Activated naive CD4-positive, alpha-beta T cell treated with anti-CD3 and anti-CD28 coated beads for 36 hours (primary cell): ENCODE results near the gene ZMIZ1. TPM values are rescaled to one million over a fixed set of nuclear protein-coding genes. Genes with fewer than 3 reads are reported as not detected.

Experiments used
- CTCF ChIA-PET: fragments of 350-600 bp; sonication (Branson Sonifier 250); formaldehyde crosslinking; loops from one replicate; lab custom pipeline; 2021; ENCODE audit warnings: antibody characterized with exemption; lab: Charles Lee
- DNase-seq: peaks from one replicate; pipeline ENCODE4 v3.0.0-alpha.2; 2020
- H3K27ac Mint-ChIP-seq: one replicate; pipeline ENCODE4 v1.8.0; 2021; ENCODE audit warnings: mild to moderate bottlenecking, mixed read lengths
- H3K27me3 Mint-ChIP-seq: one replicate; pipeline ENCODE4 v1.8.0; 2021; ENCODE audit warnings: low read depth, mixed read lengths
- H3K36me3 Mint-ChIP-seq: one replicate; pipeline ENCODE4 v1.8.0; 2021; ENCODE audit warnings: low read depth, mixed read lengths
- H3K4me1 Mint-ChIP-seq: one replicate; pipeline ENCODE4 v1.8.0; 2021; ENCODE audit warnings: low read depth, mixed read lengths
- H3K4me3 Mint-ChIP-seq: one replicate; pipeline ENCODE4 v1.8.0; 2021; ENCODE audit warnings: mild to moderate bottlenecking, moderate library complexity, mixed read lengths
- H3K9me3 Mint-ChIP-seq: one replicate; pipeline ENCODE4 v1.8.0; 2021; ENCODE audit warnings: mixed read lengths
- intact Hi-C: fragments of 100-400 bp; cut with micrococcal nuclease; formaldehyde crosslinking; loops from one replicate; pipeline ENCODE4 v1.15.1; 2023
- total RNA-seq, 2 experiments: library from RNA; stranded (reverse); gene quantifications; one replicate each; pipeline ENCODE4 v1.2.3, GENCODE V29; 2021

The ZMIZ1 gene
- total RNA-seq, 2 experiments from 2014 or later, result 15.6 to 18.3 TPM

DNA sequence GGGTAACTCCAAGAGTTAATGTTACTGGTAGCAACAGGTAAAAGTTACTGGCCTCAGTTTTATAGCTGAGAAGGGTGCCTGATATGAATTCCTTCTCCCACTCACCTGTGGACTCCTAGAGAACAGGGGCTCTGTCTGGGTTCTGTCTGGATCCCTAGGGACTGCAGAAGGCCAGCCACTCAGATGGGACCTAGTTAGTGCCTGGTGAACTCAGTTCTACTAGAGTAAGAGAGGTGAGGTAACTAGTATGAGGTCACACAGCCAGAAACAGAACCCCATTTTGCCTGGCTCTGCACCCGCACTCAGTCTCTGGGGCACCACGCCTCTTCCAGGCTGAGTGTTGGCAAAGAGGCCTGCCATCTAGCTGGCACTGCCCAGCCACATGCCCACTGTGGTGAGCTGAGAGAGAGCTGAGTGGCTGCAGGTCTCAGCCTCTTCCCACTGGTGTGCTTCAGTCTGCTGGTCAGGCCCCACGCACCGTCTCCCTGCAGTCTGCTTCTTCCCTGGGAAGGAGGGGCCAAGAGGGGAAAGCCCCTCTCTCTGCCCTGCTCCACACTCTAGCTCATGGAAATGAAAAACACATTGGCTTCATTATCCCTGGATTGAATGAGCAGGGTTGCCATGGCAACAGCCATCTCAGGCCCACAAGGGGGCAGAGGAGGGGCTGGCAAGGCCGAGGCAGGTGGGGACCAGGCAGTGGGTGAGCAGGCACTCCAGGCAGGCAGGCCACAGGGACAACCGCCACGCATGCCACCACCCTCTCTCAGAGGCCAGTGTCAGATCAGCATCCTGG, 110.6 kb downstream of the ZMIZ1 start:
- no peak overlapping the region for H3K27ac Mint-ChIP-seq
- CTCF ChIA-PET, result no interaction called here
- DNase-seq, result no peak
- H3K27me3 Mint-ChIP-seq, result no peaks in the 10 kb centered on the region
- no peaks in the 10 kb centered on the region for H3K4me1 Mint-ChIP-seq
- H3K9me3 Mint-ChIP-seq, result no peaks in the 10 kb centered on the region
- H3K36me3 Mint-ChIP-seq, result no peaks in the 10 kb centered on the region
- no peak overlapping the region for H3K4me3 Mint-ChIP-seq
- intact Hi-C loops, result no loop called here

DNA sequence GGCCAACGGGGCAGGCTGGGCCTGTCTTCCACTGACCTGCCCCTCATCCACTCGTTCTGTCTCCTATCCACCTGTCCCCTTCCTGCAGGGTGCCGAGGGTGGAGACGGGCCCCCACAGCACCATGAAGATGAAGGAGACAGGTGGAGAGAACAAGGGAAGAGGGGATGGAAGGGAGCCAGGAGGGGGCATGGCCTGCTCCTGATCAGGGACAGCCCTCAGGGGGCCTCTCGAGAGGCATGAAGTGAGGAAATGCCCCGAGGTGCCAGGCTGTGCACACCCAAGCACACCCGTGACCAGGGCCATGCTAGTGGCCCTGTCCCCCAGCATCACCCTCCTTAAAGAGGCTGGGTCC, 111.2 kb downstream of the ZMIZ1 start:
- H3K27ac Mint-ChIP-seq, result no peak overlapping the region
- no peaks in the 10 kb centered on the region for H3K4me1 Mint-ChIP-seq
- H3K9me3 Mint-ChIP-seq, result no peaks in the 10 kb centered on the region
- H3K36me3 Mint-ChIP-seq, result no peaks in the 10 kb centered on the region
- intact Hi-C loops, result no loop called here
- no peaks in the 10 kb centered on the region for H3K27me3 Mint-ChIP-seq
- no peak for DNase-seq
- no peak overlapping the region for H3K4me3 Mint-ChIP-seq
- CTCF ChIA-PET, result no interaction called here

DNA sequence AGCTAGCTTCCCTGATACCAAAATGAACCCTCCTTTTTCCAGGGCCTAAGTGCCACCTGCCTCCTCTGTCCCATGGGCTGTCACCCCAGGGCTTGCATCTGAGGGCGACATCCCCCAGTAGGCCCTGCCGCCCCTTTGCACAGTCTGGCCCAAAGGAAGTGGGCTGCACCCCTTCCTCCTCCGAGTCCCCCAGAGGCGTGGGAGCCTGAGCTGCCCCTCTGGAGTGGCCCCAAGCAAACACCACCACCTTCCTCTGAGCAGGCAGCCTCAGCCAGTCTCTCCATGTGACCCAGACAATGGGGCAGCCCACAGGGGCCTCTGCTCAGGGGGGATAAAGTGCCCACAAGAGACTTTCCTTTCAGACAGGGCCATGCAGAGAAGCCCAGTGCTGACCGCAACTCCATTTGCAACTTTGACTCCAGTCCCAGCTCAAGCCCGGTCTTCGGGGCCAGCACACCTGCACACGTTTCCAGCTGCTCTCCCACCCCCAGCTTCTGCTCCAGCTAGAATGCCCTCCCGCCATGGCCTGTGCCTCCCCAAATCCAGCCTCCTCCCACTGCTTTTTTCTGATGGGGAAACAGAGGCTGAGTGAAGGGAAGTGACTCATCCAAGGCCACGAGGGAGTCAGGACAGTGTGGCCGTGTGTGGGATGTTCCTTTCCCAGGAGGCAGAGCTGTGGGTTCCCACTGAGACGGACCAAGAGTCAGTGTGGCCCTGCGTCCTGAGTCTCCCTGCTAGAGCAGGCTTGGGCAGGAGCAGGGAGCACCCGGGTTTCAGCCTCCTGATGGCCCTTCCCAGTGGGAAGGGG, 111.9 kb downstream of the ZMIZ1 start:
- H3K36me3 Mint-ChIP-seq, result no peaks in the 10 kb centered on the region
- no peak overlapping the region for H3K27ac Mint-ChIP-seq
- no peaks in the 10 kb centered on the region for H3K9me3 Mint-ChIP-seq
- intact Hi-C loops, result no loop called here
- no peaks in the 10 kb centered on the region for H3K27me3 Mint-ChIP-seq
- no peak overlapping the region for H3K4me3 Mint-ChIP-seq
- DNase-seq, result no peak
- no peaks in the 10 kb centered on the region for H3K4me1 Mint-ChIP-seq
- CTCF ChIA-PET, result no interaction called here

DNA sequence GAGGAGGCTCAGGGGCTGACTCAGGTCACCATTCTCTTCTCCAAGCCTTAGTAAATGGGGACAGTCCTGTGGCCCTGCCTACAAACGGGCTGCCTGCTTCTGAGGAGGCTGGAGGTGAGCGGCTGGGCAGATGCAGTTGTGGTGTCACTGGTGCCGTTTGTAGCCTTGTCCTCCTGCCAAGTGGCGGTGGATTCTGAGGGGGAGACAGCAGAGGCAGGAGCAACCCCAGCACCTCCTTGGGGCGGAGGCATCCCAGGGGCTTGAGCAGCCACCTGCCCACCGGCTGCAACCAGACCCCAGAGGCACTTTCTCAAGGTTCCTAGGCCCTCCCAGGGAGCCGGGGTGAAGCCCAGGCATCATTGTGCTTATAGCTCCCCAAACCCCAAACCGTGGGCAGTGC, 112.5 kb downstream of the ZMIZ1 start:
- no peaks in the 10 kb centered on the region for H3K36me3 Mint-ChIP-seq
- H3K27me3 Mint-ChIP-seq, result no peaks in the 10 kb centered on the region
- no peak overlapping the region for H3K27ac Mint-ChIP-seq
- DNase-seq, result no peak
- intact Hi-C loops, result no loop called here
- no peaks in the 10 kb centered on the region for H3K9me3 Mint-ChIP-seq
- no peak overlapping the region for H3K4me3 Mint-ChIP-seq
- CTCF ChIA-PET, result no interaction called here
- H3K4me1 Mint-ChIP-seq, result no peaks in the 10 kb centered on the region

DNA sequence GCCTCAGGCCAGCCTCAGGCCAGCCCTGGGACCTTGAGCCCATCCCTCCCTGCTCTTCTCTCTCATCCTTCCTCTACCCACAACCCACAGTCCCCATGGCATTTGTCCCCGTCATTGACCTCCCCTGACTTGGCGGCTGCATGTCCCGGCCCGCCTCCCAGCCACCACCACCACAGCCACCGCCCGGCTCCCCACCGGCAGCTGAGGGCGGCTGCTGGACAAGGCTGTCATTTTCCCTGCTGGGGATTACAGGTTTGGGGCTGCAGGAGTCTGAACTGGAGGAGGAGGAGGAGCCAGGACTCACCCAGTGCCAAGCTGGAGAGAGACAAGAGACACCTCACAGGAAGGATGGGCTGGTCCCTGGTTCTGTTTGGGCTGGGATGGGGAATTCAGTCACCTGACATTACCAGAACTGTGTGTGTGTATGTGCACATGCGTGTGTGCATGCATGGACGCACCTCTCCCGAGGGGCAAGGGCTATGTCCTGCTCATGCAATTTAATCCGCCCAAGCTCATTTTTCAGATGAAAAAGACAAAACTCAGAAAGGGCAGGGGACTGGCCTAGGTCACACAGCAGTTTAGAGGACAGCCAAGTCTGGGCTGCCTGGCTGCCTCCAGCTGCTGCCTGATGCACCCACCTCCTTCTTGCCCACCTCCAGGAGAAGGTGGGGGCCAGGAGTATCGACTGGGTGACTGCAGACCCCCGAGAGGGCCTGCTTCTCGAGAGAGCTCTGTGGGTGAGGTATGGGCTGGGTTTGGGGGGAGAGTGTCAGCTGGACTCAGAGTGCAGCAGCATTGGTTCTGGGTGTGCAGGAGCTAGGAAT, 113.1 kb downstream of the ZMIZ1 start:
- H3K4me3 Mint-ChIP-seq, result no peak overlapping the region
- H3K27ac Mint-ChIP-seq, result no peak overlapping the region
- intact Hi-C loops, result no loop called here
- no peaks in the 10 kb centered on the region for H3K9me3 Mint-ChIP-seq
- H3K4me1 Mint-ChIP-seq, result no peaks in the 10 kb centered on the region
- no peak for DNase-seq
- no peaks in the 10 kb centered on the region for H3K27me3 Mint-ChIP-seq
- H3K36me3 Mint-ChIP-seq, result no peaks in the 10 kb centered on the region
- CTCF ChIA-PET, result no interaction called here

DNA sequence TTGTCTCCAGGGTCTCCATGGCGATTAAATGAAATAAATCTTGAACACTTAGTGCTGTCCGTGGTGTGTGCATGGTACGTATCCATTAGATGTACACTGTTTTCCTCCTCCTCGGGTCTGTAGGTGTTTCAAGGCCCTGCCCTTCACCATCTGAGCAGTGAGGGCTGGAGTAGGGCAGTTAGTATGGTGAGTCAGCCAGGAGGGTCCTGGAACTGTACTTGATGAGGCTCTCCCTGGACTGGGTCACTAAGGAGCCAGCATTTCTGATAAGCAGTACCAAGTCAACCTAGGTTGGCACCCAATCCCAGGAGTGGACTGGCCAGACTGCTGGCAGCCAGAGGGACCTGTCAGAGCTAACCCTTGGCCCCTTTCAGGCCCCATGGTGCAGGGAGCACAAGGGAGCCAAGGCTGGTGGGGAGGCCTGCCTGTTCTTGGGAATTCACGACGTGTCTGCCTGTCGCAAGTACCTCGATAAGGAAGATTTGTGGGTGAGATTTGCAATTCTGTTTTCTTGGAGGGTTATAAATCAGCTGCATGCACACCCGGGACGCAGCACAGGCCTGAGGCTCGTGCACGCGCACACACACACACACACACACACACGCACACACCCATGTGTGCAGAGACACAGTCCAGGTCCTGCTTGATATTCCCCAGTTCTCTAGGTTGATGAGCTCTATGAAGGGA, 114.2 kb downstream of the ZMIZ1 start:
- Mint-ChIP-seq H3K27me3 (no peaks in the 10 kb centered on the region), H3K27ac (no peak overlapping the region), H3K4me3 (no peak overlapping the region), H3K36me3 (no peaks in the 10 kb centered on the region), H3K4me1 (no peaks in the 10 kb centered on the region), H3K9me3 (no peaks in the 10 kb centered on the region)
- intact Hi-C loops, result no loop called here
- DNase-seq, result no peak
- CTCF ChIA-PET, result interaction anchor here (1.5 kb wide), 1 partner anchor 12 kb away, joined by 5 read pairs; no protein-coding TSS in a partner anchor

DNA sequence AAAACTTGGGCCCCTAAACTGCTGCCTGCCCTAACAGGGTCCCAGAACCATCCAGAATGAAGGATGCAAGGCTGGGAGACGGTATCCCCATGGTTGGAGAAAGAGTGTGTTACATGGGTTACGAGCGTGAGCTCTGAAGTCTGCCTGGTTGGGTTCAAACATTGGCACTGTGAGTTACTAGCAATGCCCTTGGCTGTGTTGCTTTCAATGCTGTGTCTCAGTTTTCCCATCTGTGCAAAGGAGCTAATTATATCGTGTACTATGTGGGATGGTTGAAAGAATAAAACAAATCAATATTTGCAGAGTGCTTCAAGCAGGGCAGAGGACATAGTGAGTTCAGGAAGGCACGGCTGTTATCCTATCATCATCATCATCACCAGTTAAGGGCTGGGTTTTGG, 114.7 kb downstream of the ZMIZ1 start:
- no peaks in the 10 kb centered on the region for H3K4me1 Mint-ChIP-seq
- H3K27ac Mint-ChIP-seq, result no peak overlapping the region

DNA sequence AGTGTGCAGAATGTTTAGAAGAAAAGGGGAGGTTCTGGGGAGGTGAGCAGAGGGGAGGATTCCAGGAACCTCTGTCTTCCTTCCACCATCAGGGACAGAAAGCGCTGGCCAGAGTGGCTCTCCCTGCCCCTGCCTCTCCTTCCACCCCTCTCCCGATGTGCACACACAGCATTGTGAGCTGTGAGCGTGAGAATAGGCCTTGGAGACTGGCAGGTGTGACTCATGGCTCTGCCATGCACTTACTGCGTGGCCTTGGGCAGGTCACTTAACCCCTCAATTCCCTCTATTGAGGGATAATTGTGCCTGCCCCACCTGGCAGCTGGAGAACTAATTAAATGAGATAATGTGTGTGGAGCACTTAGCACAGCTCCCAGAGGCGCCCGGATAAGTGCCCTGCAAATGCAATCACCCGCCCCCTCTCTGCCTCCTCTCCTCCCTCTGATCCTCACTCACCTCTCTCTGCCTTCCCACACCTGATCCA, 115.4 kb downstream of the ZMIZ1 start:
- H3K27ac Mint-ChIP-seq, result no peak overlapping the region
- no peaks in the 10 kb centered on the region for H3K4me1 Mint-ChIP-seq
- no peaks in the 10 kb centered on the region for H3K9me3 Mint-ChIP-seq
- no peaks in the 10 kb centered on the region for H3K36me3 Mint-ChIP-seq
- CTCF ChIA-PET, result interaction anchor here (1.5 kb wide), 1 partner anchor 11 kb away, joined by 5 read pairs; no protein-coding TSS in a partner anchor
- H3K27me3 Mint-ChIP-seq, result no peaks in the 10 kb centered on the region
- no peak for DNase-seq
- intact Hi-C loops, result no loop called here
- H3K4me3 Mint-ChIP-seq, result no peak overlapping the region

More for the DNA sequence above, 114.7 kb downstream of the ZMIZ1 start:
- H3K4me3 Mint-ChIP-seq, result no peak overlapping the region
- no peaks in the 10 kb centered on the region for H3K9me3 Mint-ChIP-seq
- H3K36me3 Mint-ChIP-seq, result no peaks in the 10 kb centered on the region
- DNase-seq, result no peak
- CTCF ChIA-PET, result interaction anchor here (1.5 kb wide), 1 partner anchor 11 kb away, joined by 5 read pairs; no protein-coding TSS in a partner anchor
- intact Hi-C loops, result no loop called here
- H3K27me3 Mint-ChIP-seq, result no peaks in the 10 kb centered on the region

DNA sequence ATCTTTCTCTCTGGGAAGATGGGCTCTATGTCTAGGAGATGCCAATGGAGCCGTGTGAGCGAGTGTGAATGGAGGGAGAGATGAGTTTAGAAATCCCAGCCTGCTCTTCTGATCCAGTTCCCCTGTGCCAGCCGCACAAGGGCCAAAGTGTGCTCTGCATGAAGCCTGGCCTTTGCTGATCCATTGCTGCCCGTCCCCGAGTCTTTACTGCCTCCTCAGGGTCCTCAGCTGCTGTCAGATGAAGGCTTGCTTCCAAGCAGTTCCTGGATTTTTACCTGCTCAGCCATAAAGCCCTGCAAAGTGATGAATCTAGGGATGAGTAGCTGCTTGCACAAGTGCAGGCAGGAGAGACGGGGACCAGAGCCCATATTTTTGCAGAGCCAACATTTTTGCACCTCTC, 115.9 kb downstream of the ZMIZ1 start:
- no peaks in the 10 kb centered on the region for H3K27me3 Mint-ChIP-seq
- H3K4me1 Mint-ChIP-seq, result no peaks in the 10 kb centered on the region
- H3K4me3 Mint-ChIP-seq, result no peak overlapping the region
- CTCF ChIA-PET, result interaction anchor here (1.5 kb wide), 1 partner anchor 10 kb away, joined by 5 read pairs; no protein-coding TSS in a partner anchor
- no peaks in the 10 kb centered on the region for H3K9me3 Mint-ChIP-seq
- intact Hi-C loops, result no loop called here
- H3K36me3 Mint-ChIP-seq, result no peaks in the 10 kb centered on the region
- no peak overlapping the region for H3K27ac Mint-ChIP-seq
- DNase-seq, result no peak

DNA sequence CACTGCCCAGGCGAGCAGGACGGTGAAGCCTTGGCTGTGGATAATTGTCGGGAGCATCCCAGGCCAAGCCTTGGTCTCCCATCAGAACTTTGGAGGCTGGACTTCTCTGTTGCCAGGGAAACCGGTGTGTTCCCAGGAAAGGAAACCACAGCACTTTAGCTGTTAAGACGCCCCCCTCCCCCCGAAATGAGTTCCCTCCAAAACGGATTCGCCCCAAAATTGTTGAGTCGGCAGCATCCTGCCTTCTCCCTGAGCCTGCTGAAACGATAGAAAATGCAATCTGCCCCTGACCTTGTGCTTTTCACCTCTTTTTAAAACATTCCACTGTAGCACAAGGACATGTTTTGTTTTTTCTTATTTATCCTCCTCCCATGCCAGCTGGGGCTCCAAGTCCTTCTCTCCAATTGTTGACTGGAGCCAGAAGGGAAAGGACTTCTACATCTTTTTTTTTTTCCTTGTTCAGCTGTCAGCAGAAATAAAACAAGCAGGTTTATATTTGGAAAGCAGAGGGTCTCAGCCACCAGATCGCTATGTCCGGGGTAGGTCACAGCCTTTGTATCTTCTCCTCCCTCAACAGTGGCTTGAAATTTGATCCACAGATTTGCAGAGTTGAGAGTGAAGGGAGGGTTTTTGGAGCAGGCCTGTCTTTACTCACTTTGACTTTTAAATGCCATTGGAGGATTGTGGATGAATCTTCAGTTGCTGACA, 116.5 kb downstream of the ZMIZ1 start:
- no peak for DNase-seq
- Mint-ChIP-seq H3K27ac (no peak overlapping the region), H3K4me3 (no peak overlapping the region), H3K4me1 (no peaks in the 10 kb centered on the region), H3K9me3 (no peaks in the 10 kb centered on the region), H3K27me3 (no peaks in the 10 kb centered on the region), H3K36me3 (no peaks in the 10 kb centered on the region)
- intact Hi-C loops, result no loop called here
- CTCF ChIA-PET, result no interaction called here

DNA sequence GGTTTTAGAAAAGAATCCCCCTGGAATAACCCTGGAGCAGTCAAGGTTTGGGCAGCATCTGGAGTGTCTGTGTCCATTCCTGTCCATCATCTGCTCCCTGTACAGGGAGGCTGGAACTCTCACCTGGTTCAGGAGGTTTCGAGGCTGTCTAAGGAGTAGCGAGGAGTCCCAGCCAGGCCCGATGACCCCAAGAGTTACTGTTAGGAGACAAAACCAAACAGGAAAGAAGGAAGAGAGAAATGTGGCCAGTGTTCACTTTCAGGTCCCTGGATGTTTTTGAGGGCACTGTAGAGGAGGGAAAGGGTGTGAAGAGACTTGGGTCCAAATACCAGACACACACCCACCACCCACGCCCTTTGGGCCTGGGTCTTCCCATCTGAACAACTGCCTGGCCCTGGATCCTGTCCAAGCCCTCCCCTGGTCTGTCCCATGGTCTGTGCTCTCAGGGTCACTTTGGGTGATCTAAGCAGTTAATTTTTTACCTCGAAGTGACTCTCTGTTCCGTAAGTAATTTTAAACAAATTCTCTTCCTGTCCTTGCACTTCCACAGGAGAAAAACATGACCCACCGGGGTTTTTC, 117.1 kb downstream of the ZMIZ1 start:
- Mint-ChIP-seq H3K27me3 (no peaks in the 10 kb centered on the region), H3K9me3 (no peaks in the 10 kb centered on the region), H3K27ac (no peak overlapping the region), H3K4me3 (no peak overlapping the region), H3K36me3 (no peaks in the 10 kb centered on the region), H3K4me1 (no peaks in the 10 kb centered on the region)
- no peak for DNase-seq
- CTCF ChIA-PET, result no interaction called here
- intact Hi-C loops, result no loop called here
